Adipose tissue (tissue), 3 donors: ENCODE results near the gene AFF1. TPM values are rescaled to one million over a fixed set of nuclear protein-coding genes. Genes with fewer than 3 reads are reported as not detected.
"Not testable (repeated sequence)": the region's sequence is repeated elsewhere in the genome, so short reads cannot be mapped to it uniquely, and the experiment has no call there.

Experiments
- H3K27ac ChIP-seq: one replicate; pipeline ENCODE4 v1.5.1; 2013; ENCODE audit warnings: low read depth, low read length
- WGBS, 3 donors: extraction: QIAGEN DNeasy Blood & Tissue Kit; methylation state at CpG; one replicate each; pipeline ENCODE4 v1.1.7; 2013; 5-methylcytosine and 5-hydroxymethylcytosine counted together
- polyA plus RNA-seq, 3 donors: library from polyadenylated mRNA; stranded (reverse); fragments of 200-250 nt; gene quantifications; one replicate each; pipeline ENCODE4 v1.2.3, GENCODE V29; 2013
- donor health status: healthy with polysubstance abuse.
- donor health status: Bipolar disorder and iron deficiency.
- donor health status: healthy.

The AFF1 gene
- polyA plus RNA-seq, 3 donors, result 10.0 to 19.8 (median 17.8) TPM

GRCh38 chr4:87056881-87057280 lies 122.1 kb downstream of the AFF1 start:
- 66 to 93% (median 86%) methylated on average over 2 of the region's 2 CpGs for WGBS, 3 donors
- no peak overlapping the region for H3K27ac ChIP-seq

DNA sequence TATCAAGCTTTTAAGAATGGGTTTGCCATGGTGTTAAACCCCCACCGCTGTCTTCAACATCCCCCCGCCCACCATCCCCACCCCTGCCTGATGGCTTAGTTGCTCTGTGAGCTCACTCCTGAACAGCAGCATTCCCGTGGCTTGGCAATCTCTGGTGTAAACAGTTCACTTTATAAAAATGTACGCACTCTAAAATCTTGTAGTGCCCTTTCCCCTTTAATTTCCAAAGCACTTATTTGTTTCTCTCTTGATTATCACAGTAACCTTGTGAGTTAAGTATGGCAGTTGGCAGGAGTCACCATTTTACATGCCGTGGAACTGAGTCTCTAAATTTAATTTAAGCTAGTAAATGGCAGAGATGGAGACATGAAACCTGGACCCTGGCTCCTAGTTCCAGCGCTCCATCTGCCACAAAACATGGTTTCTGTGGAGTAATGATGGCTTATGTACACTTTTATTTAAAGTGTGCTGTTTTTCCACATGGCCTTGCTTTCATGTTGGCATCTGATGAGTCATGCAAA lies 123.1 kb downstream of the AFF1 start:
- H3K27ac ChIP-seq, result no peak overlapping the region
- 59 to 72% (median 67%) methylated on average over 6 of the region's 6 CpGs for WGBS, 3 donors

DNA sequence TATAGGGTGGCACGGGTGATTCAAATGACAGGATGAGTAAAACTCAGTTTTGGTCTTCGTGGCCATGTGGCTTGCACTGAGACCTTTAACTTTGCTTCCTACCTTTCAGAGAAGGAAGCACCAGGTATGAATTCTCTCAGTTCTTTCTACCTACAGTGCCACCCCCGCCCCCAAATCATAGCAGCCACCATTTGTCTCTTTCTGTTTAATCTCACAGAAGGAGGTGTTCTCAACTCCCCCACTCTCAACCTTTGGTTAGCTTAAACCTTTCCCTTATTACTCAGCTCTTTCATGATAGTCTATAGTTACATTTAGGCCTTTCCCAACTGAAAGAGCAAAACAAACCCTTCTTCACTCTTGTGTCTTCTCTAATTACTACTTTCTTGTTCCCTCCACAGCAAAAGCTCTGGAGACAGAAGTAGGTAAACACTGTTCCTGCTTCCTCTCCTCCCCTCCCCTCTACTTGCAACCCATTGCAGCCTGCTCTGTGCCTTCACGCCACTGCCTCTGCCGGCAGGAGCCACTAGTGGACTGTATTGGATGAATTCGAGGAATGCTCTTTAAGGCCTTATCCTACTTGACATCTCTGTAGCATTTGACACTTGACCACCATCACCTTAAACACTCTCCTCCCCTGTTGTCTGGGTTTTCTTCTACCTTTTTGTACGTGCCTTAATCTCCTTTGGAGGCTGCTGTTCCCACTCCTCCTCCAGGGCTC lies 123.7 kb downstream of the AFF1 start:
- 48 to 63% (median 62%) methylated on average over 7 of the region's 7 CpGs for WGBS, 3 donors
- H3K27ac ChIP-seq, result no peak overlapping the region

DNA sequence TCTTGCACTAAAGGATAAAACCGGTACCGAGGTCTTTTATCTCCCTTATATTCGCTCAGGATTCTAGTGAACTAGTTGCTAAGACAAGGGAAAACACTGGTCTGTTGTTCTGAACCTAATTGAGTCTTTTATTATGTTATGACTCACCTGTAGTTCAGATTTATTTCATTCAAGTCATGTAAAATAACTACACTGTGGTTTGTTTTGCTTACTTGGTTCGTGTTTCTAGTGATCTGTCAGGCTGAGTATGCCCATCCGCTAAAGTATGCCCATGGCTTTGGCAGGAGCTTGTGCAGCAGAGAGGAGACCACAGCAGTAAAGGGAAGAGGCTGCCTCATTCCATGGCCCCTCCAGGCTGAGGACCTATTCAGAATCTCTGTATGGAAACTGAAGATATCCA lies 126.1 kb downstream of the AFF1 start:
- H3K27ac ChIP-seq, result no peak overlapping the region
- 77 to 92% (median 92%) methylated on average over 5 of the region's 5 CpGs for WGBS, 3 donors

DNA sequence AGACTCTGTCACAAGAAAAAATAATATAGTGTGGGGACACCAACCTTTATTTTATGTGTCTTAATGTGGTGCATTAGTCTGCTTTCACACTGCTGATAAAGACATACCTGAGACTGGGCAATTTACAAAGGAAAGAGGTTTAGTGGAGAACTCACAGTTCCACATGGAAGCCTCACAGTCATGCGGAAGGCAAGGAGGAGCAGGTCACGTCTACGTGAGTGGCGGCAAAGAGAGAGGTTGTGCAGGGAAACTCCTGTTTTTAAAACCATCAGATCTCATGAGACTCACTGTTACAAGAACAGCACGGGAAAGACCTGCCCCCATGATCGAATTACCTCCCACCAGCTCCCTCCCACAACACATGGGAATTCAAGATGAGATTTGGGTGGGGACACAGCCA lies 130.2 kb downstream of the AFF1 start:
- no peak overlapping the region for H3K27ac ChIP-seq
- 72 to 84% (median 74%) methylated on average over 6 of the region's 6 CpGs for WGBS, 3 donors

- 76 to 88% (median 82%) methylated on average over 4 of the region's 4 CpGs for WGBS, 3 donors
- H3K27ac ChIP-seq, result no peak overlapping the region
Observed at GRCh38 chr4:87066403-87067123, 131.8 kb downstream of the AFF1 start.

DNA sequence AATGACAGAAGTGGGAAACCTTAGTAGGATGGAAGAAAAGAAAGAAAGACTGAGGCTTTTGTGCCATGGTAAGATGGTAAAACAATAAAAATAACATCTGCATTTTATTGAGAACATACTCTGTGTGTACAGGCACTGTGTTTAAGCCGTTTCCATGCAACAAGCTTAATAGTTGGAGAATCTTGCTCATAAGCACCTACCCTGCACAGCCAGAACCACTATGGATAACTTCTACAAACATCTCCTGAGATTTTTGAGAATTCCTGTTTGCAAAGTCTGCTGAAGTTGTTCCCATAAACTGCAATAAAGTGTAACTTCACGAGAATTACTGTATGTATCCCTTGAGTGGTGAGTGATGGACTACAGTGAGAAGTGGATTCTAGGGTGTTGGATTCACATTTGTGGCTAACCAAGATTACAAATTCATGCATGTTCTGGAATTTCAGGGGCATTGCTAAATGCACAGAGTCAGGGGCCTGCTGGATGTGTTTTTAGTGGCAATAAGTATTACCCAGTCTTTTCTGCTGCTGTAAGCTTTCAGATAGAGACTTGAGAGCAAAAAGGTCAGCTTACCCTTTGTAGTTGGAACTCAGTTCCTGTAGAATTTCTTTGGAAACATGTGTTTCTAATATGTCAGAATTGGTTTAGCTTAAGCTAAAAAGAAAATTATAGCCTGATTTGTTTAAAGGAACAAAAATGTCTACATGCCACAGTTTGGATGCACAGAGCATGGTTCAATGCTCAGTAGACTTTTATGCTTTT lies 132.5 kb downstream of the AFF1 start:
- no peak overlapping the region for H3K27ac ChIP-seq
- WGBS, 3 donors, result 76 to 89% (median 80%) methylated on average over 2 of the region's 2 CpGs

DNA sequence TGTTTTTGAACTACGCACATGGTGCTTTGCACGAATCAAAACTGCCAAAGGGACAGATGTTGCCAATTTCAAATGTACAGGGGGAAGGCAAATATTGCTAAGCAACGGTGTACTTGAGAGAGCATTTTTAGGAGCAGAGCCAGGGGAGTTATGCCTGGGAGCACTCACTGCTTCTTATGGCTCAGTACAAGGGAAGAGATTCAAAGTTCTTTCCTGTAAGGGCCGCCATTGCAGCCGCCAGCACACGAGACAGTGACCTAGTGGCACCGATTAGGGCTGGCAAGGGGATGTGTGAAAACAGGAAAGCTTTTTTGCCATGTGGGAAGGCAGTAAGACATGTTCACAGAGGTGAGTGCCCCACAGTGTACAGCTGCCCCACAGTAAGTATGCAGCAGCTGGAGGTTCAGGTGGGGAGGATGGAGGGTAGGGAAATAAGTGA lies 133.8 kb downstream of the AFF1 start:
- 31 to 57% (median 52%) methylated on average over 7 of the region's 7 CpGs for WGBS, 3 donors
- no peak overlapping the region for H3K27ac ChIP-seq

DNA sequence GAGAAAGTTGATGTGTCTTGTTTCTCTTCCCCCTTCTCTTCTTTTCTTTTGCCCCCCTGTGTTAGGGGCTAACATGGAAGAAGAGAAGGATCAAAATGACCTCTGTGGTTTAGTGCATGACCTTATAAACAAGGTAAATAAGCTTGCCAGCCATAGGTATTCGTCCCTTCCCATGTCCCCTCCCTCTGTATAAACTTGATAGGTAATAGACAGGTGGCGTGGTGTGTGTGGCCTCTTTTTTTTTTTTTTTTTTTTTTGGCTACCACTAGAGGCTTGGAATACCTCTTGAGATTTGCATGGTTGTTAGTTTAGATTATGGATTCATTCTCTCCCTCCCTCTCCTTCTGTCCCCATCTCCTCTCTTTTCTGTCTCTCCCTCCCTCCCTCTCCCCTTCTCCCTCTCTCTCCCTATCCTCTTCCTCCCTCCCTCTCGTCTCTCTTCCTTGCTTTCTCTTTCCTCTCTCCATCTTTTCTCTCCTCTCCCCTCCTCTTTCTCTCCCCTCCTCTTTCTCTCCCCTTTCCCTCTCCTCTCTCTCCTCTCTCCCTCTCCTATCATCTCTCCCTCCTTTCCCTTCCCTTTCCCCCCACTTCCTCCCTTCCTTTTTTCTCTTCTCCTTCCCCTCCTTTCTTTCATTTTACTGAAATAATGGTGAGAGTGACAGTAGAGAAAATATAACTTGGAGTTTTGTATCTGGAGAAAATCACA lies 134.4 kb downstream of the AFF1 start:
- WGBS, 3 donors, result 58 to 86% (median 81%) methylated on average over 3 of the region's 3 CpGs
- no peak overlapping the region for H3K27ac ChIP-seq

GRCh38 chr4:87071401-87071800 lies 136.6 kb downstream of the AFF1 start:
- 70 to 82% (median 77%) methylated on average over 3 of the region's 3 CpGs for WGBS, 3 donors

DNA sequence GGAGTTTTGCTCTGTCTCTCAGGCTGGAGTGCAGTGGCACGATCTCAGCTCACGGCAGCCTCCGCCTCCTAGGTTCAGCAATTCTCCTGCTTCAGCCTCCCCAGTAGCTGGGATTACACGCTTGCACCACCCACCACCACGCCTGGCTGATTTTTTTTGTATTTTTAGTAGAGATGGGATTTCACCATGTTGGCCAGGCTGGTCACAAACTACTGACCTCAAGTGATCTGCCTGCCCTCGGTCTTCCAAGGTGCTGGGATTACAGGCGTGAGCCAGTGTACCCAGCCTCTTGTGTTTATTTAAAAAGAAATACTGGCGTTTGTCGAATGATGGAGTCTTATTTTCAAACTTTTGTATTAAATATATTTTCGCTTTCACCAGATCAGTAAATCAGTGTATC lies 137.7 kb downstream of the AFF1 start:
- WGBS, 3 donors, result 79 to 91% (median 87%) methylated on average over 10 of the region's 10 CpGs
- not testable (repeated sequence) for H3K27ac ChIP-seq

More at GRCh38 chr4:87071401-87071800, 136.6 kb downstream of the AFF1 start:
- no peak overlapping the region for H3K27ac ChIP-seq

DNA sequence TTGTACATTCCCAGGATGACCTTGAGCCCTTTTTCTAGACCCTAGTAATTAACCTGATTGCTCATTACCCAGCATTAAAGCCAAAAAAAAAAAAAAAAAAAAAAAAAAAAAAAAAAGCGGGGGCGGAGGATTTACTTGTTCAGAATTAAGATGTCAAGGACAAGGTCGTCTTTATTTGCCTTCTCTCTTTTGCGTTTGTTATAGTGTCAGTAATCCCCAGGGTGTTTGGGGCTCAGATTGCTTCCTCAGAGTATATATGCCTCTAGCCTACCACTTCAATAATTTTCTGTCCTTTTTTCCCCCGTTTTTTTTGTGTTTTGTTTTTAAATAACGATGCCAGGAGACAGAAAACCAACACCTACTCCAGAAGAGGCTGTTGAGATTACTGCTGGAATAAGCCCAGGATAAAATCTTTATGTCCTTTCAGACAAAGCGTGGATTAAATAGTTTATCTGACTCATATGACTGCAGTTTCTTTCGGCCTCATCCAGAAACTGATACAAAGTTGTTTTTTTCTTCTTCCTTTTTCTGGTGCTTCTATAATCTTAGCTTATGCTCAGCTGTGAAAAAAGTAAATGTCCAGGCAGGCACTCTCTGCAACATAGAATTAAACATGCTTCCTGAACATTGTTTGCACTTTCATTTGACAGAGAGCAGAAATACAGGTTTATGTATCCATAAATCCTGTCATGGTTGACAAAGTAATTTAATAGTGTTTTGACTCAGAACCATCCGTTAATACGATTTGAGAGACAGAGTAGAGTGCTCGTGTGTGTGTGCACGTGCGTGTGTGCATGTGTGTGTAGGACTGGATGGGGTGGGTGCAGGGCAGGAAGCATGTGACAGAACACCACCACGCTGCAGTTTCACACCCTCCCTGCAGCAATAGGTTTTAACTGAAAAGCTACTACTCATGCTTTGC lies 138.6 kb downstream of the AFF1 start:
- H3K27ac ChIP-seq, result no peak overlapping the region
- WGBS, 3 donors, result 9 to 15% (median 14%) methylated on average over 14 of the region's 14 CpGs

DNA sequence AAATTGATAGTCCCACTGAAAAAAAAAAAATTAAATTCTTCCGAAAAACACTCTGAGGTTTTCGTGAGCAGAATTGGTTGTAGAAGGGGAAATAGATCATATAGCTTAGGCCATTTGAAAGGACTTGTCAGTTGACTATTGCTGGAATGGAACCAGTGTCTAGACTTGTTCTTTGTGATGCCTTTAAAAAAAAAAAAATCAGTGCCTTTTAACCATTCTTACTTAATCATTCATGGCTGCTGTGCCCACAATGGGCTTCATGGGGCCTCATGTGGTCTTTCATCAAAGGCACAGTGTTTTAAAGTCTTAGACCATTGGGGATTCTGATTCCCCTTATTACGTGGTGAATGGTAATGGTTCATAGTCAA lies 139.3 kb downstream of the AFF1 start:
- whole genome bisulfite sequencing, 3 donors, result 35 to 51% (median 45%) methylated on average over 3 of the region's 3 CpGs
- no peak overlapping the region for H3K27ac ChIP-seq

DNA sequence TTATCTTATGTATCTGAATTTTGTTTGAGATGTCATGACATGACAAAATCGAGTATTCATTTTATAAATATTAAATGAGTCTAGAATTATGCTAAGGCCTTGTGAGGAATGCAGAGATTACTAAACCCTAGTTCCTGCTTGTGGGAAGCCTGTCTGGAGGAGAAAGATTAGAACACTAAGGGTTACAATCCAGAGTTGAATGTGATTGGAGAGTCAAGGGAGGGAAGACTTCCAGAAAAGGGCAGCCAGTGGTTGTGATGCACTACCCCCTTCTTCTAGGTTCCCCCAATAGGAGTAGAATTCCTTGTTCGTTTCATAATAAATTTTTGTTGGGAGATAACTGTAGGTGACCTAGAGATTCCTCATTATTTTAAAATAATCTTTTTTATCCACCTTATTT lies 141.1 kb downstream of the AFF1 start:
- no peak overlapping the region for H3K27ac ChIP-seq
- WGBS, 3 donors, result 67 to 76% (median 74%) methylated on average over 2 of the region's 2 CpGs

DNA sequence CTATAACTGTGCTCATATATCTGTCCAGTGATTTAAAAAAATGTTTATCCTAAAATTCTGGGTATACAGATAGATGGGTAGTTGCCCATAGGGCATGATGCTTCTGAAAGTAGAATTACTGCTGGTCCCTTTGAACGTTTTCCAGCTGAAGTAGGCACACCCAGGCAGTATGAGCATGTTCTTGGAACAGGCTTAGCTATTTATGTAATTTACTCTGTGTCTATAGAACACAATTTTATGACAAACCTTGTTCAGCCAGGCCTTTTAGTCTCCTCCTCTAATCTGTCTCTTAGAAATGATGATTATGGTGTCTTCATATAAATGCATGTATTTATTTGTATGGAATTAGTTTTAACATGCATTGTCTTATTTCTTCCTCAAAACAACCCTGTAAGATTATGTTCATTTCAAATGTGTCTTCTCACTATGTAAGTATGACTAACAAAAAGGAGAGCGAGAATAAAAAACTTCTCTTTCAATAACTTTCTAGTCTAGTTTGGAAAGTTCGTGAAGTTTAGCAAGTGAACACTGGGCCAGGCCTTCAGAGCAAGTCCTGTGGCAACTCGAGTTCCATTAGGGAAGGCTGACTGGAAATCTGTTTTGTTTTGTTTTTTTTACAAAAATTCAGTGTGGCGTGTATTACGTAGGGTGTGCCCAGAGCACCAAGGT lies 142.0 kb downstream of the AFF1 start:
- WGBS, 3 donors, result 80 to 87% (median 85%) methylated on average over 6 of the region's 6 CpGs
- no peak overlapping the region for H3K27ac ChIP-seq

DNA sequence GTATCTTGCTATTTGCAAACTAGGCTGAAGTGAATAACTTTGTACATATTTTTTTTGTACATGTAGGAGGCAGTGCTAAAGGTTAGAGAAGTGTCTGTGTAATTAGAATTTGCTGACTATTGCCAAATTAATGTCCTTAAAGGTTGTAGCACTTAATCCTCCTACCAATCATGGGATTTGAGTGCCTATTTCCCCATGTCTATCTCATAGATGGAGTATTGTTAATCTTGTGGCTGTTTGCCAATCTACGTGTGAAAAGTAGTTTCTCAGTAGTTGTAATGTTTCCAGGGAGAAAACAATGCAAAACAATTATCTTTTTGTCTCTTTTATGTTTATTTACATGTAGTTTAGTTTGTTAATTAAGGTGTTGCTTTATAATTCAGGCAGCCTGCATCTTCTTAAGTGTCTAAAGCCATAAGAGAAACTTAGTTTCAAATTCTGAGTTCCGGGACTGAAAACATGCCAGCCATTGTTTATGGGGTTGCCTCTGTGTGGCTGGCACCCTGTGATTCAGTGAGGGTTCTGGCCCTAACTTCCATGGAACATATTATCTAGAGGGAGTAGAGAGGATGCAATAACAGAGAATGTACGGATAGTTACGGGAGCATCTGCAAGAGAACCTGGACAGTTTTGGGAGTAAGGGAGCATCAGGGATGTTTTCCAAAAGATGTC lies 143.2 kb downstream of the AFF1 start:
- no peak overlapping the region for H3K27ac ChIP-seq
- WGBS, 3 donors, result 62 to 68% (median 68%) methylated on average over 4 of the region's 4 CpGs
